Ovary (tissue), 9 donors: ENCODE results near the gene RBM15. TPM values are rescaled to one million over a fixed set of nuclear protein-coding genes. Genes with fewer than 3 reads are reported as not detected.
A peak's percentile ranks its signal among the peaks of the same experiment; 100 is the strongest.

Source experiments
- DNase-seq, 5 donors: peaks; one replicate each; pipeline ENCODE4 v3.0.0-alpha.2; 2019 to 2020
- H3K27ac ChIP-seq, 2 donors: fragments of 200-600 bp; one replicate each; pipeline versions ENCODE4 v1.5.1 to v1.8.0; 2019 to 2022
- H3K27me3 ChIP-seq: fragments of 200-600 bp; one replicate; pipeline ENCODE4 v1.8.0; 2022
- H3K36me3 ChIP-seq: fragments of 200-600 bp; sonication (generic); one replicate; pipeline ENCODE4 v1.5.1; 2019
- H3K4me1 ChIP-seq: one replicate; pipeline ENCODE4 v1.8.1; 2013; ENCODE audit warnings: mild to moderate bottlenecking, moderate library complexity; ENCODE audit not compliant: insufficient read depth
- H3K4me3 ChIP-seq: fragments of 200-600 bp; sonication (generic); one replicate; pipeline ENCODE4 v1.5.1; 2017
- H3K9me3 ChIP-seq, 2 donors: fragments of 200-600 bp in 1 of 2; sonication (generic) in 1 of 2; one replicate each; pipeline versions ENCODE4 v1.5.1 to v1.8.1; 2013 to 2019; ENCODE audit warnings: mild to moderate bottlenecking in 1 of 2, moderate library complexity in 1 of 2
- EP300 ChIP-seq: sonication (generic); formaldehyde crosslinking; IDR thresholded peaks from one replicate; pipeline ENCODE4 v1.6.1; 2017; ENCODE audit warnings: antibody characterized with exemption
- POLR2A ChIP-seq: fragments of 450-650 bp; IDR thresholded peaks from one replicate; pipeline ENCODE4 v1.6.1; 2017; ENCODE audit warnings: antibody characterized with exemption, mild to moderate bottlenecking, moderate library complexity
- WGBS, 3 donors: extraction: QIAGEN DNeasy Blood & Tissue Kit in 1 of 3; methylation state at CpG; one replicate each; pipeline versions ENCODE4 v1.1.5 to v1.1.7; 2013 to 2017; 5-methylcytosine and 5-hydroxymethylcytosine counted together
- intact Hi-C, 4 donors: fragments of 100-400 bp; cut with DNase I; formaldehyde crosslinking; loops; one replicate each; pipeline versions ENCODE4 v1.11.0 to v1.15.1; 2022 to 2023
- polyA plus RNA-seq, 2 donors: library from polyadenylated mRNA; stranded (reverse); fragments of 200-250 nt in 1 of 2; fragments of 350-450 nt in 1 of 2; fragmentation: Illumina TruSeq in 1 of 2; extraction: RNeasy Lipid Tissue Mini Kit (QIAGEN cat#74804) in 1 of 2; gene quantifications; one replicate each; pipeline ENCODE4 v1.2.3, GENCODE V29; 2013 to 2014
- total RNA-seq, 7 donors: library from RNA; depleted of rRNA in 2 of 7; stranded (reverse); fragments of >200 nt in 2 of 7; fragmentation: NEBNext Ultra II Directional in 3 of 7; extraction: Animal tissue kit (Norgen Biotek cat#: 25700) in 3 of 7; gene quantifications; one replicate each; pipeline versions ENCODE4 v1.1.0 to v1.2.4, GENCODE V29; 2016 to 2023
- TF ChIP-seq, protein P1 (sequence below), 3 donors: fragments of 450-650 bp in 2 of 3; fragments of 200-600 bp in 1 of 3; IDR thresholded peaks; one replicate each; pipeline versions ENCODE4 v1.5.1 to v1.8.0; 2016 to 2022; ENCODE audit warnings: antibody characterized with exemption in 3 of 3, mild to moderate bottlenecking in 1 of 3
- donor health status: DM: no; HTN: no; CAD: no; lungs with moderate emphysema.
- donor health status: DM: no; HTN: no; CAD: no.
- donor health status: Bipolar disorder and iron deficiency.
- donor health status: DM: yes; HTN: yes; CAD: no.
- donor health status: DM: no; HTN: no; CAD: no.
- donor health status: DM: yes; HTN: yes; CAD: no.

RBM15 gene
- total and polyA plus RNA-seq, 9 donors: 3.4 to 28.7 (median 25.1) TPM

DNA sequence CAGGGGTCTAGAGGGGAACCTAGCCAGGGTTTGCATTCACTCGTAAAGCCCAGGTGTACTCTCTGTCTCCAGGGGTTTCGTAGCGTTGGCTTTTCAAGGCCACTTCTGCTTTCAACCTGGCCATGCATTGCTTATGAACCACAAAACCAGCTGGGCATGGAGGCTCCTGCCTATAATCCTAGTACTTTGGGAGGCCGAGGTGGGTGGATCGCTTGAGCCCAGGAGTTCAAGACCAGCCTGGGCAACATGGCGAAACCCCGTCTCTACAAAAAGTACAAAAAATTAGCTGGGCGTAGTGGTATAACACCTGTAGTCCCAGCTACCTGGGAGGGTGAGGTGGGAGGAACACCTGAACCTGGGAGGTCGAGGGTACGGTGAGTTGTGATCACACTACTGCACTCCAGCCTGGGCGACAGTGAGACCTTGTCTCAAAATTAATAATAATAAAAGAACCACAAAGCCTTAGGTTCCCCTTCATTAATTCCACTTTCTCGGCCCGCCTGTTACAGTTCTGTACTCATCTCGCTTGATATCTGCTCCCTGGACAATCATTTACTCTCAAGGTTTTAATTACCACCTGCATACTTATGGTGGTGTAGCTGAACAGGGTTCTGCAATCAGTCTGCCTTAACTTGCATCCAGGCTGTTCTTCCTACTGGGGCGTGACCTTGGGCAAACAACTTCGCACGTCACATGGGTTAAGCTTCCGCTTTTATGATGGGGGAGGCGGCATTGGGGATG lies 45.6 kb downstream of the RBM15 start:
- no peaks in the 10 kb centered on the region for H3K9me3 ChIP-seq
- peaks cover 7% of the 10 kb centered on the region for H3K4me1 ChIP-seq
- WGBS, 3 donors: 90 to 91% (median 90%) methylated on average over 19 of the region's 19 CpGs
- no peak overlapping the region for H3K4me3 ChIP-seq
- H3K27ac ChIP-seq: no peak overlapping the region
- no peaks in the 10 kb centered on the region for H3K36me3 ChIP-seq
- DNase-seq: no peak
- TF ChIP-seq, protein P1, sequence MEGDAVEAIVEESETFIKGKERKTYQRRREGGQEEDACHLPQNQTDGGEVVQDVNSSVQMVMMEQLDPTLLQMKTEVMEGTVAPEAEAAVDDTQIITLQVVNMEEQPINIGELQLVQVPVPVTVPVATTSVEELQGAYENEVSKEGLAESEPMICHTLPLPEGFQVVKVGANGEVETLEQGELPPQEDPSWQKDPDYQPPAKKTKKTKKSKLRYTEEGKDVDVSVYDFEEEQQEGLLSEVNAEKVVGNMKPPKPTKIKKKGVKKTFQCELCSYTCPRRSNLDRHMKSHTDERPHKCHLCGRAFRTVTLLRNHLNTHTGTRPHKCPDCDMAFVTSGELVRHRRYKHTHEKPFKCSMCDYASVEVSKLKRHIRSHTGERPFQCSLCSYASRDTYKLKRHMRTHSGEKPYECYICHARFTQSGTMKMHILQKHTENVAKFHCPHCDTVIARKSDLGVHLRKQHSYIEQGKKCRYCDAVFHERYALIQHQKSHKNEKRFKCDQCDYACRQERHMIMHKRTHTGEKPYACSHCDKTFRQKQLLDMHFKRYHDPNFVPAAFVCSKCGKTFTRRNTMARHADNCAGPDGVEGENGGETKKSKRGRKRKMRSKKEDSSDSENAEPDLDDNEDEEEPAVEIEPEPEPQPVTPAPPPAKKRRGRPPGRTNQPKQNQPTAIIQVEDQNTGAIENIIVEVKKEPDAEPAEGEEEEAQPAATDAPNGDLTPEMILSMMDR (IDR thresholded peaks at IDR 0.05): no peak
- TF ChIP-seq EP300 (no peak), POLR2A (no peak)
- no peaks in the 10 kb centered on the region for H3K27me3 ChIP-seq
- intact Hi-C loops: no loop called here

DNA sequence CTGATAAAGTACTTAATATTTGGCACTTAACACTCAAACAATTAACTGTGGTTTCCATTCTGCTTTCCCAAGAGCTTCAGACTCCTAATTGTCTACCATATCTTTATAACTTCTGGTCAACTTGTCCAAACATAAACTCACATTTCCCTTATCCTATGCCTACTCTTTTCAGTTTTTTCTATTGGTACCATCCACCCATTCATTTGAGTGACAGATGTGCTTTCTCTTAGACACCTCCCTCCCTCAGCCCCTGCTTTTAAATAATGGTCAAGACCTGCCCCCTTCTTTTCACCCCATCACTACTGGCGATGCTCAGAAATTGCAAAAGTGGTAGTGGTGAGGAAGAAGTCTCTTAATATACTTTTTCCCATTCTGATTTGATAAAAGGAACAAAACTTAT lies 46.2 kb downstream of the RBM15 start:
- intact Hi-C loops: no loop called here
- 95 to 98% (median 96%) methylated on average over 1 of the region's 1 CpG for WGBS, 3 donors
- Histone ChIP-seq H3K9me3 (no peaks in the 10 kb centered on the region), H3K27me3 (no peaks in the 10 kb centered on the region), H3K36me3 (no peaks in the 10 kb centered on the region), H3K27ac (no peak overlapping the region), H3K4me1 (peaks cover 7% of the 10 kb centered on the region), H3K4me3 (no peak overlapping the region)
- no peak for DNase-seq
- TF ChIP-seq POLR2A (no peak), EP300 (no peak)
- TF ChIP-seq, protein P1 (IDR thresholded peaks at IDR 0.05): no peak

DNA sequence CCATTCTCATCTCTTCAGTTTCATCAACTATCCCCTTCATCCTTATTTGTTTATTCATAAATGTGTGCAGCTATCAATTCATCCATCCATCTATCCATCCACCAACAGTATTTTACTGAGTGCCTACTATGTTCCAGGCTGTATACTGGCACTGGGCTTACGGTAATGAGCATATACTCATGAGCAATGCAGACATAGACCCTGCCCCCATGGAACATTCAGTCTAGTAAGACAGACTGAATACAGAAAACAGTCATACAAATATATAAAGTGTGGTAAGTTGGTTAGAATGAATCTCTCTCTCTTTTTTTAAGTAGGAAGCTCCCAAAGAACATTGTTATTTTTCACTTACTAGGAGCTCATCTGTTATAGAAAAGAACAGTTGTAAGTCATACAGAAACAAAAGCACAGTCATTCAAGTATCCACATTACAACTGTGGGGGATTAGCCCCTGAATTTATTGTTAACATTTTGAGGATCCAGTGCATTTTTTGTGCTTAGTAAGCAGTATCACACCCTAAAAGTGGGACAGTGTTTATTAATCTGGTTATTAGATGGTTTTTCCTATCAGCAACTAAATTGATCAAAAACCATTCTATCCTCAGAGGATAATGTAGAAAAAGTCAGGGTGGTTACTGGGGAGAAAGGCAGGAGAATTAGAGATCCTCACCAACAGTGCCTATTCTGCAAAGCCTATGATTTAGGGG lies 48.0 kb downstream of the RBM15 start:
- intact Hi-C loops: no loop called here
- Histone ChIP-seq H3K27ac (no peak overlapping the region), H3K27me3 (no peaks in the 10 kb centered on the region), H3K9me3 (no peaks in the 10 kb centered on the region), H3K4me3 (no peak overlapping the region), H3K4me1 (peaks cover 10% of the 10 kb centered on the region), H3K36me3 (no peaks in the 10 kb centered on the region)
- TF ChIP-seq EP300: no peak
- TF ChIP-seq, protein P1 (IDR thresholded peaks at IDR 0.05): no peak
- WGBS, 3 donors: 96 to 100% (median 100%) methylated on average over 1 of the region's 1 CpG
- no peak for DNase-seq

DNA sequence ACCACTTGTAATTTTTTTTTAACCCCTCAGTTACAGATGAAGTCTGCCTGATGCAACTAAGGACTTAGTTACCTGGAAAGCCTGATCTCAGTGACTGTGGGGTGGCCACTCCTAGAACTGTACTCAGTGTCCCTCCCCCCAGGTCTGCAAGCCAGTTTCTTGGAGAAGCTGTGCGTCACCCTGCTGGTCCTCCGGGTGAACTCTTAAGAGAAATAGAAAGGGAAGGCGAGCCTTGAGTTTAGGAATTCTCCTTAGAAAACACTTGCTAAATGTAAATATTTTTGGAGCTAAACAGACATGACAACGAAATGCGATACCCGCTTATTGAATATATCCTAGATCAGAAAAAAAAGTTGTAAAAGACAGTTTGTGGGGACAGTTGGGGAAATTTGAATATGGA lies 50.9 kb downstream of the RBM15 start:
- TF ChIP-seq POLR2A (no peak), EP300 (no peak)
- TF ChIP-seq, protein P1 (IDR thresholded peaks at IDR 0.05): no peak
- WGBS, 3 donors: 6 to 37% (median 7%) methylated on average over 6 of the region's 6 CpGs
- H3K4me1 ChIP-seq: peaks cover 10% of the 10 kb centered on the region
- peak overlapping the region; percentile 28 for H3K4me3 ChIP-seq
- DNase-seq: peak; percentile 59 to 75 (median 68)
- H3K36me3 ChIP-seq: no peaks in the 10 kb centered on the region
- H3K27me3 ChIP-seq: no peaks in the 10 kb centered on the region
- peak overlapping the region; percentile 11 to 68 for H3K27ac ChIP-seq
- intact Hi-C loops: loop anchor here in 2 of 4 donors (2.0 to 10.0 kb wide), 2 partner anchors 45 to 51 kb away; partner anchors contain the start of gene RBM15 (in 1 of the 2)
- no peaks in the 10 kb centered on the region for H3K9me3 ChIP-seq
